Right atrium auricular region (tissue), 2 donors: ENCODE measurements around the gene TBX18. TPM values are rescaled to one million over a fixed set of nuclear protein-coding genes. Genes with fewer than 3 reads are reported as not detected.

Experiments used
- DNase-seq: peaks from one replicate; pipeline ENCODE4 v3.0.0-alpha.2; 2019; ENCODE audit warnings: low spot score
- H3K27ac ChIP-seq, 2 donors: fragments of 200-600 bp; sonication (generic); 1 replicate in 1 of 2; 2 replicates in 1 of 2; pipeline ENCODE4 v1.5.1; 2016 to 2019
- H3K27me3 ChIP-seq, 2 donors: fragments of 200-600 bp; sonication (generic); one replicate each; pipeline versions ENCODE4 v1.5.1 to v1.6.0; 2017 to 2019
- H3K36me3 ChIP-seq: fragments of 200-600 bp; sonication (generic); one replicate; pipeline ENCODE4 v1.5.1; 2016
- H3K4me1 ChIP-seq, 2 donors: fragments of 200-600 bp; sonication (generic); one replicate each; pipeline versions ENCODE4 v1.5.1 to v1.6.0; 2017 to 2019
- H3K4me3 ChIP-seq, 2 donors: fragments of 200-600 bp; sonication (generic); 1 replicate in 1 of 2; 2 replicates in 1 of 2; pipeline ENCODE4 v1.5.1; 2017 to 2019; ENCODE audit warnings: mild to moderate bottlenecking in 1 of 2, moderate library complexity in 1 of 2
- H3K9me3 ChIP-seq, 2 donors: fragments of 200-600 bp; sonication (generic); one replicate each; pipeline ENCODE4 v1.5.1; 2019
- total RNA-seq, 2 donors: library from RNA; depleted of rRNA; stranded (reverse); fragments of >200 nt; gene quantifications; one replicate each; pipeline ENCODE4 v1.1.0, GENCODE V29; 2016
- TF ChIP-seq, protein P1 (sequence below), 2 donors: fragments of 200-600 bp; sonication (generic); IDR thresholded peaks; one replicate each; pipeline ENCODE4 v1.5.1; 2019; ENCODE audit warnings: antibody characterized with exemption in 2 of 2

The TBX18 gene
- total RNA-seq, 2 donors from 2014 or later = 8.2 to 13.1 TPM

DNA sequence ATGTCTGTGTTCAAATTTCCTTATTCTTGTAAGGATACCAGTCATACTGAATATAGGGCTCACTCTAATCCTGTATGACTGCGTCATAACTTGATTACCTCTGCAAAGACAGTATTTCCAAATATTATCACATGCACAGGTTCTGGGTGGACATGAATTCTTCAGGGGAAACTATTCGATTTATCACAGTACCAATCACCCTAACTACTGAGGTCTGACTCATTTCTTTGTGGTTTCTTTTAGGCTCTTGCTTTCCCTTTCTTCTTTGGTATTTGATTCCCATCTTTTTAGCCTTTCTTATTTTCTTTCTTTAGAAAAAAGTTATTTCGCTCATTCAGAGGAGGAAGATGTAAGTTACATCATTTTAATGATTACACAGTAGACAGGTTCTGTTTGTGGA lies 40.3 kb upstream of the TBX18 start:
- TF ChIP-seq, protein P1, sequence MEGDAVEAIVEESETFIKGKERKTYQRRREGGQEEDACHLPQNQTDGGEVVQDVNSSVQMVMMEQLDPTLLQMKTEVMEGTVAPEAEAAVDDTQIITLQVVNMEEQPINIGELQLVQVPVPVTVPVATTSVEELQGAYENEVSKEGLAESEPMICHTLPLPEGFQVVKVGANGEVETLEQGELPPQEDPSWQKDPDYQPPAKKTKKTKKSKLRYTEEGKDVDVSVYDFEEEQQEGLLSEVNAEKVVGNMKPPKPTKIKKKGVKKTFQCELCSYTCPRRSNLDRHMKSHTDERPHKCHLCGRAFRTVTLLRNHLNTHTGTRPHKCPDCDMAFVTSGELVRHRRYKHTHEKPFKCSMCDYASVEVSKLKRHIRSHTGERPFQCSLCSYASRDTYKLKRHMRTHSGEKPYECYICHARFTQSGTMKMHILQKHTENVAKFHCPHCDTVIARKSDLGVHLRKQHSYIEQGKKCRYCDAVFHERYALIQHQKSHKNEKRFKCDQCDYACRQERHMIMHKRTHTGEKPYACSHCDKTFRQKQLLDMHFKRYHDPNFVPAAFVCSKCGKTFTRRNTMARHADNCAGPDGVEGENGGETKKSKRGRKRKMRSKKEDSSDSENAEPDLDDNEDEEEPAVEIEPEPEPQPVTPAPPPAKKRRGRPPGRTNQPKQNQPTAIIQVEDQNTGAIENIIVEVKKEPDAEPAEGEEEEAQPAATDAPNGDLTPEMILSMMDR (IDR thresholded peaks at IDR 0.05) = no peak
- Histone ChIP-seq H3K36me3 (no peaks in the 10 kb centered on the region), H3K9me3 (no peaks in the 10 kb centered on the region), H3K4me3 (no peak overlapping the region), H3K4me1 (no peaks in the 10 kb centered on the region), H3K27ac (no peak overlapping the region), H3K27me3 (no peaks in the 10 kb centered on the region)
- no peak for DNase-seq

DNA sequence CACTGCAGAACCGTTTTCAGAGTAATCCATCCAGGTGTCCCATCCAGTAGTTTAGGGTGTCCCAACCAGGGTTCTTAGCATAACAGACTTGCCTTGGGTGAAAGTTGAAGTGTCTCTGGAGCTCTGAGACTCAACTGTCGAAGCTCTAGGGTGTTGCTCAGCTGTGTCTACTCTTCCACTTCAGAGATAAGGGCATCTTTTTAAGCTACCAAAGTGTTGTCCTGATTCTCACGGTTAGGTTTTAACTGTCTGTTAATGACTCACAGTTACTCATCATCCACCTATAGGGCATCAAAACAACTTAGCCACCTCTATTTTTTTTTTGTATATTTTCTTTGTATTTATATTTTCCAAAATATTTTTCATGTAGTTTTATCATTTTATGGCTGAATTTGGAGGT lies 36.9 kb upstream of the TBX18 start:
- Histone ChIP-seq H3K9me3 (no peaks in the 10 kb centered on the region), H3K27me3 (no peaks in the 10 kb centered on the region), H3K4me3 (no peak overlapping the region), H3K4me1 (no peaks in the 10 kb centered on the region), H3K36me3 (no peaks in the 10 kb centered on the region), H3K27ac (no peak overlapping the region)
- TF ChIP-seq, protein P1 (IDR thresholded peaks at IDR 0.05) = no peak
- no peak for DNase-seq

DNA sequence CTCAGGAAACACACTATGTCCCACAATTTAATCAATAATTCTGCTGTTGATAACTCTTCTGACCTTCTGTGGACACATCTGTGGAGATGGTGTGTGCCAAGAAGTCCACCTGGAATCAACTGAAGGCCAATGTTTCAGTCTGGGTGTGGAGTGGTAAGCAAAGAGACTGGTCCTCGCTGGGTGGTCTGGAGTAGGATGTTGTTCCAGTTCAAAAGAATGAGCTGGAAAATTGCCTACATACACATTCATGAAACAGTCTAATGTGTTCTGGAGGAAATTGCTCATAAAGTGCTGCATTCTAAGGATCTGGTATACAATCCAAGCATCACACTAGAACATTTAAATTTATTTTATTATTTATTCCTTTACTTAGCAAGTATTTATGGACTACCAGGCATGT lies 33.9 kb upstream of the TBX18 start:
- TF ChIP-seq, protein P1 (IDR thresholded peaks at IDR 0.05) = no peak
- Histone ChIP-seq H3K9me3 (no peaks in the 10 kb centered on the region), H3K4me1 (no peaks in the 10 kb centered on the region), H3K27ac (no peak overlapping the region), H3K27me3 (no peaks in the 10 kb centered on the region), H3K36me3 (no peaks in the 10 kb centered on the region), H3K4me3 (no peak overlapping the region)
- DNase-seq = no peak

DNA sequence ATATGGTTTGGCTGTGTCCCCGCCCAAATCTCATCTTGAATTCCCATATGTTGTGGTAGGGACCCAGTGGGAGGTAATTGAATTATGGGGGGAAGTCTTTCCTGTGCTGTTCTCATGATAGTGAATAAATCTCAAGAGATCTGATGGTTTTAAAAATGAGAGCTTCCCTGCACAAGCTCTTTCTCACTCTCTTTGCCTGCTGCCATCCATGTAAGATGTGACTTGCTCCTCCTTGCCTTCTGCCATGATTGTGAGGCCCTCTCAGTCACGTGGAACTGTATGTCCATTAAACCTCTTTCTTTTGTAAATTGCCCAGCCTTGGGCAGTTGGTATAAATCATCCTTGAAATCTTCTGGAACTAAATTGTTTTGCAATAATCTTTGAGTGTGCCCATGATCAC lies 31.9 kb upstream of the TBX18 start:
- no peaks in the 10 kb centered on the region for H3K27me3 ChIP-seq
- no peak for DNase-seq
- H3K36me3 ChIP-seq = no peaks in the 10 kb centered on the region
- no peaks in the 10 kb centered on the region for H3K4me1 ChIP-seq
- H3K27ac ChIP-seq = no peak overlapping the region
- no peaks in the 10 kb centered on the region for H3K9me3 ChIP-seq
- TF ChIP-seq, protein P1 (IDR thresholded peaks at IDR 0.05) = no peak
- no peak overlapping the region for H3K4me3 ChIP-seq

DNA sequence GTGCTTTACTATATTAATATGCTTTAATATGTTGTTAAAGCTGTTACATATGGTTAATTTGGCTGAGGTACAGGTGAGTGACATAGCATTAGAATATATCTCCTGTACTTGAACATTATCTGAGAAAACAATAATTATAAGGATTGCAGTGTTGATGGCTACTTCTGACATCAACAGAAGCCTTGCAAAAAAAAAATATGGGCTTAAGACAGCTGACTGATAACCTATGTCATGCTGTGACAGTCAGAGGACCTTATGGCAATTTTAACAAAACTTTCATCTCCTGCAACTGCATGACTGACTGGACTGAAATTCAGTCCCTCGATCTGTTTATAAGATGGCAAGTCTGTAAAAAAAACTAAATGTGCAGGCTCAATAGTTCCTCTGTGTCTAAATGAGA lies 27.5 kb upstream of the TBX18 start:
- TF ChIP-seq, protein P1 (IDR thresholded peaks at IDR 0.05) = no peak
- Histone ChIP-seq H3K36me3 (no peaks in the 10 kb centered on the region), H3K9me3 (no peaks in the 10 kb centered on the region), H3K27ac (no peak overlapping the region), H3K4me3 (no peak overlapping the region), H3K27me3 (no peaks in the 10 kb centered on the region), H3K4me1 (no peaks in the 10 kb centered on the region)
- no peak for DNase-seq

DNA sequence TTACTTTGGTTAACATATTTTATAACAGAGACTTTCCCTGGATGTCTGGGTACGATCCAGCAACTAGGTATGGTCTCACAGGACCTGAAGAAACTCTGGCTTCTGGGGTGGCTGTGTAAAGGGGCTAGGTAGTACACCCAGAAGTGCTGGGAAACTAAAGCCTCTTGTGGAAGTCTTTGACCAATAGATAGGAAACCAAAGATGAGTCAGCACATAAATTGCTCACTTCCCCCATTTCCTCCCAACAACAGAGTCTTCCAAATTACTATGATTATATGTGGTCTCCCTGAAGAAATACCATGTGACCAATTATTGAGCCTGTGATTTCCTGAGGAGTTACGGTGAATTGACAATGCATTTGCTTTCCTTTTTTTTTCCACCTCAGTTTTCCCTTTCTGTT lies 26.8 kb upstream of the TBX18 start:
- Histone ChIP-seq H3K27me3 (no peaks in the 10 kb centered on the region), H3K9me3 (no peaks in the 10 kb centered on the region), H3K36me3 (no peaks in the 10 kb centered on the region), H3K4me3 (no peak overlapping the region), H3K4me1 (no peaks in the 10 kb centered on the region), H3K27ac (no peak overlapping the region)
- DNase-seq = no peak
- TF ChIP-seq, protein P1 (IDR thresholded peaks at IDR 0.05) = no peak
